ENCODE measurements around the gene AK8. TPM values are rescaled to one million over a fixed set of nuclear protein-coding genes. Genes with fewer than 3 reads are reported as not detected.

AK8 gene
- total RNA-seq, 1 donor from 2014 or later: 2.1 TPM

DNA sequence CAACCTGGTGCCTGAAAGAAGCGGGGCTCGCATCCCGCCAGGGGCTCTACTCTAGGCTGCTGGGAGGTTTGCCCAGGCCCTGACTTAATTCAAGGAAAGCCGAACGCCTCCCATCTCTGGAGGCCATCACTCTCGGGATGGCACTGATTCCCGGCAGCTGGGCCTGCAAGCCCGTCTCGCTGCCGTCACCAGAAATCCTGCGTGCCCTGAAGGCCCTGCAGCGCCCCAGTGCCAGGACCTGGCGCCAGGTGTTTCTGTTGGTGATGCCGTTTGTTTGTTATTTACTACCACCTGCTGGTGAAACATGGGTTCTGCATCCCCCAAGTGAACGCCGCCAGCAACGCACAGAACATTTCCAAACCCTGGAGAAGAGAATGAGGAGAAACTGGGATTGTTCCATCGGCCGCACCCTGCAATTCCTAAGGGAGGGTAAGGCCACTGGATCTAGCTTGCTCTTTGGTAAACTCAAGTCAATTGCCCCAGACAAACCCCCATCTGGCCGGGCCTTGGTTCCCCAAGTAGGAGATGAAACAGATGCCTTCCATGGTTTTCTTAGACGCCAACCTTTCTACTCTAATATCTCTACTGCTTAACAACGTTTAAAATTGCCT lies 77.9 kb downstream of the AK8 start:
- Mint-ChIP-seq H3K4me1 (peaks cover 17% of the 10 kb centered on the region), H3K4me3 (no peak overlapping the region), H3K27ac (no peak overlapping the region), H3K9me3 (no peaks in the 10 kb centered on the region), H3K36me3 (no peaks in the 10 kb centered on the region), H3K27me3 (ENCODE audit: low read depth) (peaks cover 9% of the 10 kb centered on the region)
- TF ChIP-seq, protein P1, sequence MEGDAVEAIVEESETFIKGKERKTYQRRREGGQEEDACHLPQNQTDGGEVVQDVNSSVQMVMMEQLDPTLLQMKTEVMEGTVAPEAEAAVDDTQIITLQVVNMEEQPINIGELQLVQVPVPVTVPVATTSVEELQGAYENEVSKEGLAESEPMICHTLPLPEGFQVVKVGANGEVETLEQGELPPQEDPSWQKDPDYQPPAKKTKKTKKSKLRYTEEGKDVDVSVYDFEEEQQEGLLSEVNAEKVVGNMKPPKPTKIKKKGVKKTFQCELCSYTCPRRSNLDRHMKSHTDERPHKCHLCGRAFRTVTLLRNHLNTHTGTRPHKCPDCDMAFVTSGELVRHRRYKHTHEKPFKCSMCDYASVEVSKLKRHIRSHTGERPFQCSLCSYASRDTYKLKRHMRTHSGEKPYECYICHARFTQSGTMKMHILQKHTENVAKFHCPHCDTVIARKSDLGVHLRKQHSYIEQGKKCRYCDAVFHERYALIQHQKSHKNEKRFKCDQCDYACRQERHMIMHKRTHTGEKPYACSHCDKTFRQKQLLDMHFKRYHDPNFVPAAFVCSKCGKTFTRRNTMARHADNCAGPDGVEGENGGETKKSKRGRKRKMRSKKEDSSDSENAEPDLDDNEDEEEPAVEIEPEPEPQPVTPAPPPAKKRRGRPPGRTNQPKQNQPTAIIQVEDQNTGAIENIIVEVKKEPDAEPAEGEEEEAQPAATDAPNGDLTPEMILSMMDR (IDR thresholded peaks at IDR 0.05; ENCODE audit: unreplicated experiment): peak; percentile 93
- DNase-seq (ENCODE audit: low spot score in 2 of 2, unreplicated experiment in 2 of 2): peak; percentile 45 to 70

DNA sequence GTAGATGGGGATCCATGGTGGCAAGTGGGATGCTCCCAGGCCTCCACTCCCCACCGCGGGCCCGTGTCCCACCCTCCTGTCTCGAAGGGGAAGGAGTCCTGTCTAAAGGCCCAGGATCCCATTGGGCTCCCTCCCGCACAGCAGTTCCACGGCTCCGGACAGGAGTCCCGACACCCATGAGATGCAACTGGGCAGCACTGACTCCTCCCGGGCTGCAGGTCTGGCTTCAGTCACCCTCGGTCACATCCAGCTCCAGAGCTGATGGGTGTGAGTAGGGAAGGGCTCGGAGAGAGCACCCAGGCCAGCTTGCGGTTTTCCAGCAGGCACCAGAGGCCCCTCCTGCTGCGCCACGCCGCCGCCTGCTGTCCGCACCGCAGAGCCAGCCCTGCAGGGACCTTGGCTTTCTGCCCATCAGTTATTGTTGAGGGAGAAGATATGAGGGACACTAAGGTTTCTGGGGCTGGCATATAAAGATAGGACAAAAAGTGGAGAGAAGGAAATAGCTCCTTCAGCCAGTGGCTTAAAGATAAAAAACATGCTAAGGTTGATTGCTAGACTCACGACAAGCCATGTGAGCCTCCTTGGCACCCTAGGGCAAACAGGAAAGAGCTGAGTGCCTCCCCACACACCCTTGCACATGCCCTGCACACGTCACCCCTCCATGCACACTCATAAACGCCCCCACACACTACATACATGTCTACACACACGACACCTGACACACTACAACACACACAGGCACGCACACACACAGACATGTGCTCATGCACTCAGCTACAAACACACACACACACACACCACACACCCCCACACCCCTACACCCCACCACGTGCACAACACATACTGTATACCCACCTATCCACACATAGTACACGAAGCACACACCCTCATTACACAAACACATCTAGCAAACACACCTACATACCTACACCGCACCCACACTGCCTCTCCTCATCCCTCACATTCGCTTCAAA lies 79.0 kb downstream of the AK8 start:
- TF ChIP-seq, protein P1 (IDR thresholded peaks at IDR 0.05; ENCODE audit: unreplicated experiment): no peak
- no peaks in the 10 kb centered on the region for H3K9me3 Mint-ChIP-seq
- H3K4me1 Mint-ChIP-seq: peaks cover 10% of the 10 kb centered on the region
- H3K4me3 Mint-ChIP-seq: no peak overlapping the region
- peaks cover 19% of the 10 kb centered on the region for H3K27me3 Mint-ChIP-seq (ENCODE audit: low read depth)
- H3K27ac Mint-ChIP-seq: no peak overlapping the region
- DNase-seq (ENCODE audit: low spot score in 2 of 2, unreplicated experiment in 2 of 2): no peak
- no peaks in the 10 kb centered on the region for H3K36me3 Mint-ChIP-seq

DNA sequence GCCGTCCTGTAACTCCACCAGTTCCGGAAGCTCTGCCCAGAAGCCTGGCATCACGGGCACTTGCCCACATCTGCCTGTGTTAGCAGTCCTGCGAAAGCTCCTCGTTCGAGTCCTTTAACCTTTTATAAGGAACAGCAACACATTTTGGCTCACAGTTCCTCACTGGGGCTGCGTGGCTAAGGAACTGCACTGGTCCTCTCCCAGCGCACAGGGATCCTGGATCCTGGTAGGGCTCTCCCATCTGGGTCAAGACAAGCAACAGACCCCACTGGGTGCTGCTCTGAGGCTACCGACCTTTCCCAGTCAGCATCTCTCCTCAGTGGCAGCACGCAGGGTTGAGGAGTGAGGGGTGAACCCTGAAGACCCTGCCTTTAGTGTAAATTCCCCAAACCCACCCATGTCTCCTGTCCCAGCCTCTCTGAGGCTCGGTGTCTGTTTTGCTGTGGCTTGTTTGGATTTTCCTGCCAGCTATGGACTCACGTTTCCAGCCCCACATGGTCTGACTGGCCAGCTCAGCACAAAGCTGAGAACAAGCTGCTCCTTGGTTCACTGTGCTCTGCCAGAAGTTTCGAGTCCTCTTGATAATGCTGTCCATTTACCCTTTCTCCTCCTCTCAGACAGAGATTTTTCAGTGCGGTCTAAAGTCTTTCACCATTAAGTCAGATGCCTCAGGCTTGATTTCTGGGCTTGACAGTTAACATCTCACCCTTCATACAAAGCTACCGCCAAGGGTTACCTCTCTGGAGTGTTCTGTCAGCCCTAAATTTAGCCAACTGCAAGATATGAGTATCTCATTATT lies 80.0 kb downstream of the AK8 start:
- H3K27me3 Mint-ChIP-seq (ENCODE audit: low read depth): peaks cover 29% of the 10 kb centered on the region
- DNase-seq (ENCODE audit: low spot score in 2 of 2, unreplicated experiment in 2 of 2): no peak
- TF ChIP-seq, protein P1 (IDR thresholded peaks at IDR 0.05; ENCODE audit: unreplicated experiment): no peak
- H3K27ac Mint-ChIP-seq: no peak overlapping the region
- no peak overlapping the region for H3K4me3 Mint-ChIP-seq
- H3K4me1 Mint-ChIP-seq: peaks cover 10% of the 10 kb centered on the region
- H3K9me3 Mint-ChIP-seq: no peaks in the 10 kb centered on the region
- no peaks in the 10 kb centered on the region for H3K36me3 Mint-ChIP-seq

DNA sequence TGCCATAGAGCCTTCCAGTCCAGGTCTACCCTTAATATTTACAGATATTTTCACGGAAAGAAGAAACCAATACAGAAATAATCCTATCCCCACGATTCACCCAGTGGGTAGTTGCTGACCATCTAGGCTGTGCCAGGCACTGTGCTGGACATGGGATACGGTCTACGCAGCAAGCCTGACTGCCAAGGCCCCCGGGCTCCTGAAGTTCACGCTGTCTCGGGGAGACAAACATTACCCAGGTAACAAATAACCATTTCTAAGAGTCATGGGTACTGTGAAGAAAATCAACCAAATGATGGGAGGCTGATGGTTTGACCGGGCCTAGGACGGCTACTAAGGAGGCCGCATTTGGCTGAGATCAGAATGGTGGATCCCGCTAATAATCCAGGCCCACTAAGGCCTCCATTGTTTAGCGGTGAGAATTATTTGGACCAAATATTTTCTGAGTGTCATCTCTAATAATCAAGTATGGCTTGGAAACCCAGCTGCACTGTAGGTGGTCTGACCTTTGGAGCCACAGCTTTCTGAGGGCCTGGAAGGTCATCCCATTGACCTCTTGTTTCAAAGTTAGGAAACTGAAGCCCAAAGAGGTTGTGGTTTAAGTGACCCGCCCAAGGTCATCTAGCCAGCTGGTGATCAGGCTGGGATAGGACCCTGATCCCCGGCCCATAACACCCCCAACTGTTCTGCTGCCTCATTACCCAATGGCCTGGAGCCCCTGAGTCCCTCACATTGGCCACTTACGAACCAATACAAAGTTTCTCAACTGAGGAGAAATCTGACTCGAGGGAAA lies 82.4 kb downstream of the AK8 start:
- TF ChIP-seq, protein P1 (IDR thresholded peaks at IDR 0.05; ENCODE audit: unreplicated experiment): no peak
- Mint-ChIP-seq H3K4me3 (no peak overlapping the region), H3K27me3 (ENCODE audit: low read depth) (peaks cover 37% of the 10 kb centered on the region), H3K36me3 (no peaks in the 10 kb centered on the region), H3K27ac (no peak overlapping the region), H3K9me3 (peaks cover 3% of the 10 kb centered on the region), H3K4me1 (peaks cover 10% of the 10 kb centered on the region)
- DNase-seq (ENCODE audit: low spot score in 2 of 2, unreplicated experiment in 2 of 2): no peak
